Lung (tissue), 12 donors: ENCODE results near the gene IQCB1. TPM values are rescaled to one million over a fixed set of nuclear protein-coding genes. Genes with fewer than 3 reads are reported as not detected.

Source experiments
- ATAC-seq: fragments of 200-7000 bp; cut with Tn5 transposase; one replicate; pipeline ENCODE4 v1.9.1; 2020; ENCODE audit warnings: moderate number of reproducible peaks; ENCODE audit not compliant: insufficient read depth, low FRiP score
- DNase-seq, 3 donors: peaks; one replicate each; pipeline ENCODE4 v3.0.0-alpha.2; 2013 to 2017
- H3K27ac ChIP-seq, 2 donors: one replicate each; pipeline ENCODE4 v1.5.1; 2013; ENCODE audit warnings: mild to moderate bottlenecking in 2 of 2, moderate library complexity in 2 of 2, control low read depth in 1 of 2, inconsistent platforms in 1 of 2, low read depth in 1 of 2, low read length in 1 of 2
- H3K27me3 ChIP-seq, 3 donors: one replicate each; pipeline ENCODE4 v1.5.1; 2013; ENCODE audit warnings: low read length in 2 of 3; ENCODE audit not compliant: control insufficient read depth in 3 of 3, insufficient read depth in 3 of 3
- H3K36me3 ChIP-seq, 4 donors: one replicate each; pipeline ENCODE4 v1.5.1; 2013; ENCODE audit warnings: low read length in 4 of 4, mild to moderate bottlenecking in 1 of 4, moderate library complexity in 1 of 4; ENCODE audit not compliant: control insufficient read depth in 4 of 4, insufficient read depth in 4 of 4
- H3K4me1 ChIP-seq, 5 donors: one replicate each; pipeline ENCODE4 v1.5.1; 2013; ENCODE audit warnings: low read length in 5 of 5, mild to moderate bottlenecking in 2 of 5, moderate library complexity in 1 of 5; ENCODE audit not compliant: control insufficient read depth in 5 of 5, insufficient read depth in 5 of 5
- H3K4me3 ChIP-seq: one replicate; pipeline ENCODE4 v1.5.1; 2013; ENCODE audit warnings: mild to moderate bottlenecking, control low read depth, moderate library complexity
- H3K9ac ChIP-seq, 2 donors: one replicate each; pipeline ENCODE4 v1.5.1; 2013; ENCODE audit warnings: low read length in 2 of 2, control low read depth in 1 of 2; ENCODE audit not compliant: insufficient read depth in 1 of 2
- H3K9me3 ChIP-seq, 4 donors: one replicate each; pipeline ENCODE4 v1.5.1; 2013; ENCODE audit warnings: low read length in 3 of 4, mild to moderate bottlenecking in 1 of 4, moderate library complexity in 1 of 4; ENCODE audit not compliant: control insufficient read depth in 4 of 4, insufficient read depth in 3 of 4
- WGBS, 2 donors: extraction: QIAGEN DNeasy Blood & Tissue Kit; methylation state at CpG; one replicate each; pipeline ENCODE4 v1.1.7; 2013; 5-methylcytosine and 5-hydroxymethylcytosine counted together
- polyA plus RNA-seq, 2 donors: library from polyadenylated mRNA; stranded (reverse); fragments of 200-250 nt; gene quantifications; one replicate each; pipeline ENCODE4 v1.2.1, GENCODE V29; 2013
- total RNA-seq, 2 donors: library from RNA; depleted of rRNA in 1 of 2; stranded (reverse); fragments of >200 nt in 1 of 2; gene quantifications; one replicate each; pipeline ENCODE4 v1.2.1, GENCODE V29; 2014 to 2021
- TF ChIP-seq, protein P1 (sequence below): IDR thresholded peaks from 2 replicates; pipeline ENCODE4 v1.5.1; 2012; ENCODE audit warnings: mild to moderate bottlenecking; ENCODE audit errors: control extremely low read depth, extremely low read depth
- donor health status: control.
- donor health status: control.
- donor health status: Bipolar disorder and iron deficiency.
- donor health status: healthy.
- donor health status: DM: yes; HTN: yes; CAD: no.

Gene IQCB1
- total and polyA plus RNA-seq, 4 donors: 11.7 to 30.7 (median 15.1) TPM

GRCh38 chr3:121758727-121759450, 76.0 kb downstream of the IQCB1 start:
- TF ChIP-seq, protein P1, sequence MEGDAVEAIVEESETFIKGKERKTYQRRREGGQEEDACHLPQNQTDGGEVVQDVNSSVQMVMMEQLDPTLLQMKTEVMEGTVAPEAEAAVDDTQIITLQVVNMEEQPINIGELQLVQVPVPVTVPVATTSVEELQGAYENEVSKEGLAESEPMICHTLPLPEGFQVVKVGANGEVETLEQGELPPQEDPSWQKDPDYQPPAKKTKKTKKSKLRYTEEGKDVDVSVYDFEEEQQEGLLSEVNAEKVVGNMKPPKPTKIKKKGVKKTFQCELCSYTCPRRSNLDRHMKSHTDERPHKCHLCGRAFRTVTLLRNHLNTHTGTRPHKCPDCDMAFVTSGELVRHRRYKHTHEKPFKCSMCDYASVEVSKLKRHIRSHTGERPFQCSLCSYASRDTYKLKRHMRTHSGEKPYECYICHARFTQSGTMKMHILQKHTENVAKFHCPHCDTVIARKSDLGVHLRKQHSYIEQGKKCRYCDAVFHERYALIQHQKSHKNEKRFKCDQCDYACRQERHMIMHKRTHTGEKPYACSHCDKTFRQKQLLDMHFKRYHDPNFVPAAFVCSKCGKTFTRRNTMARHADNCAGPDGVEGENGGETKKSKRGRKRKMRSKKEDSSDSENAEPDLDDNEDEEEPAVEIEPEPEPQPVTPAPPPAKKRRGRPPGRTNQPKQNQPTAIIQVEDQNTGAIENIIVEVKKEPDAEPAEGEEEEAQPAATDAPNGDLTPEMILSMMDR: no peak
- DNase-seq: no peak
- Histone ChIP-seq H3K27ac (no peak overlapping the region), H3K4me1 (peaks cover 0 to 2% (median 0%) of the 10 kb centered on the region in 5 donors), H3K27me3 (peaks cover 0 to 6% (median under 1%) of the 10 kb centered on the region in 3 donors), H3K9me3 (no peaks in the 10 kb centered on the region), H3K4me3 (no peak overlapping the region), H3K36me3 (no peaks in the 10 kb centered on the region), H3K9ac (no peak overlapping the region)
- ATAC-seq: no peak
- WGBS, 2 donors: 33 to 68% methylated on average over 1 of the region's 1 CpG

DNA sequence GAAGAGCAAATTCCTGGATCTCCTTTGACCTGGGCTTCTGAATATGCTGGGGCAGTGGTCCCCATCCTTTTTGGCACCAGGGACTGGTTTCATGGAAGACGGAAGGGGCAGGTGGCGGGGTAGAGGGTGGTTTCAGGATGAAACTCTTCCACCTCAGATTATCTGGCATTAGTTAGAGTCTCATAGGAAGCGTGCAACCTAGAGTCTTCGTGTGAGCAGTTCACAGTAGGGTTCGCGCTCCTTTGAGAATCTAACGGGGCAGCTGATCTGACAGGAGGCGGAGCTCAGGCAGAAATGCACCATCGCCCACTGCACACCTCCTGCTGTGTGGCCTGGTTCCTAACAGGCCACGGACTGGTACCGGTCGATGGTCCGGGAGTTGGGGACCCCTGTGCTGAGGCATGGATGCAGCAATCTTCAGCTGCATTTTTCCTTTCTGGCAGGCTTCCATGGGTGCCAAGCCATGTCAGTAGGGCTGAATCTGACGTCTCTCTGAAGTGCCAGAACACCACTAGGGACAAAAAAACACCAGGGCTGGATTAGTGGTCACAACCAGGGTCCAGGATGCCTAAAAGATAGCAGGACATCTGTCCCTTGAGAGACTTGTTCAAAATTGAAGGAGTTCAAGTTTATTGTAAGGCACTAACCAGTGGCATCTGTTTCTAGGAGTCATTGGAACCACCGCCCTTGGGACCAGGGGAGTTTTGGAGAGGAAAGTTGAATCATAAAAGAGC, 76.9 kb downstream of the IQCB1 start:
- Histone ChIP-seq H3K36me3 (no peaks in the 10 kb centered on the region), H3K4me1 (peaks cover 0 to 2% (median 0%) of the 10 kb centered on the region in 5 donors), H3K9ac (no peak overlapping the region), H3K27ac (no peak overlapping the region), H3K9me3 (no peaks in the 10 kb centered on the region), H3K27me3 (peaks cover 0 to 6% (median 4%) of the 10 kb centered on the region in 3 donors), H3K4me3 (no peak overlapping the region)
- TF ChIP-seq, protein P1: no peak
- WGBS, 2 donors: 84 to 94% methylated on average over 15 of the region's 15 CpGs
- DNase-seq (no peak), ATAC-seq (no peak)

DNA sequence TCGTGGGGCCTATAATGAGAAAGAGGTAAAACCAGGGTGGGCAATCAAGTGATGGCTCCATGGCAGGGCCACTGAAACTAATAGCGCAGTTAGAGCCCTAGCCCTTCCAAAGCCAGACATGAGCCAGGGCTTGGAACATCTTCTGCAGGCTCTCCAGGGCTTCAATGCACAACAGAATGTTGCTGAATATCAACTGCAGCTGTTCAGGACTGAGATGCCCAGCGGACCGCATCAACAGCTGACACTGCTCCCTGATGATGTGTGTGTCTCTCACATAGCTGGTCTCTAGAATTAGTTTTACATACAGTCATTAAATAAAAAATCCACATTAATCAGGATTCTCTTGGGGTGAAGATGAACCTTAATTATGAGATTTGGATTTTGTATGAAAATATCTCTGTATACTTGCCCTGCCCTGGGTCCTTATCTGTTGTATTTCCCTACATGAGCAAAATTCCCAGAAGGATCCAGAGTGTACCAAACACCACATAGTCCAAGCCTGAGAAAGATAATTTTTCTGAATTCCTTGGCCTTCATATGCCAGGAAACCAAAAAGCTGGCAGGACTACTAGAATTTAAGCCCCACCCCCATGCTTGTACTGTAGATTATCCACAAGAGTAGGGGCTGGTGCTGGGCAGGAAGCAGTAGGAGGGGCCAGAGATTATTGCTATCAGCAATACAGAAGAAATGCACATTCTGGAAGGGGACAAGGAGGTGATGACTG, 77.6 kb downstream of the IQCB1 start:
- H3K36me3 ChIP-seq: no peaks in the 10 kb centered on the region
- H3K9ac ChIP-seq: no peak overlapping the region
- no peaks in the 10 kb centered on the region for H3K9me3 ChIP-seq
- ATAC-seq: no peak
- peaks cover 0 to 8% (median 4%) of the 10 kb centered on the region in 3 donors for H3K27me3 ChIP-seq
- 77 to 89% methylated on average over 4 of the region's 4 CpGs for WGBS, 2 donors
- TF ChIP-seq, protein P1: no peak
- peaks cover 0 to 2% (median 0%) of the 10 kb centered on the region in 5 donors for H3K4me1 ChIP-seq
- DNase-seq: peak in 2 of 3 donors; percentile 16 to 26
- no peak overlapping the region for H3K27ac ChIP-seq
- no peak overlapping the region for H3K4me3 ChIP-seq
